GM23248 (cell line): ENCODE data around the gene C11orf91.

Source experiments
- EZH2 ChIP-seq: fragments of 200-600 bp; sonication (generic); IDR thresholded peaks from 2 replicates; pipeline ENCODE4 v1.6.1; 2018; ENCODE audit warnings: antibody characterized with exemption, mild to moderate bottlenecking; ENCODE audit not compliant: insufficient read depth, poor library complexity, severe bottlenecking
- EZH2phosphoT487 ChIP-seq: fragments of 200-600 bp; sonication (generic); IDR thresholded peaks from 2 replicates; pipeline ENCODE4 v1.6.1; 2018; ENCODE audit warnings: antibody characterized with exemption, moderate library complexity, mild to moderate bottlenecking, low read depth; ENCODE audit not compliant: insufficient read depth

DNA sequence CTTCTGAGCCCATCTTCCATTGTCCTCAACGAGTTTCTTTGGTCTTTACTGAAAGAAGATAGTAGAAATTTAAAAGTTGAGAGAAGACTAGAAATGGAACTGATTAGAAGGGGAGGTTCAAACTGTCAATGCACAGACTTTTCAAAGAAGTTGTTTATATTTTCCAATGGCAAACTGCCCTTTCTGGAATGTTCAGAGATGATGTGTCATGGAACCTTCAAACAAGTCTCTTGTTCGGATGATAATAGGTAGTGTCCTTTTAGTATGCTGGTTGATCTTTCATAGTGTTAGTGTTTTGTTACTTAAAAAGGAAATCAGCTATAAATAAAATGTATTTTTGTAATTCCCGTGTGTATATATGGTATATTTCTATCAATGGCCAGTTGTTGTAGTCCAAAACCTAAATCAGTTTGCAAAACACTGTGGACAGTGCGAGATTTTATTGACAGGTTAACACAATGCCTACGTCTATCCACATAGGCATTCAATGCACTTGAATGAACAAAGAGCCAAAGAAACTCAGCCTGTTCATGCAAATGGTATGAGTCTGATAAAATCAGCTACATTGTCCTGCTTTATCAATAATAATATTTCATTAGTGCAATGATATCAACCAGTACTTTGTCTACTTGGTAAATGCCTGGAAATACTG, 30.9 kb downstream of the C11orf91 start:
- TF ChIP-seq EZH2: no peak
- no peak for TF ChIP-seq EZH2phosphoT487
